ENCODE results near the gene CYP26C1.

Gene CYP26C1

DNA sequence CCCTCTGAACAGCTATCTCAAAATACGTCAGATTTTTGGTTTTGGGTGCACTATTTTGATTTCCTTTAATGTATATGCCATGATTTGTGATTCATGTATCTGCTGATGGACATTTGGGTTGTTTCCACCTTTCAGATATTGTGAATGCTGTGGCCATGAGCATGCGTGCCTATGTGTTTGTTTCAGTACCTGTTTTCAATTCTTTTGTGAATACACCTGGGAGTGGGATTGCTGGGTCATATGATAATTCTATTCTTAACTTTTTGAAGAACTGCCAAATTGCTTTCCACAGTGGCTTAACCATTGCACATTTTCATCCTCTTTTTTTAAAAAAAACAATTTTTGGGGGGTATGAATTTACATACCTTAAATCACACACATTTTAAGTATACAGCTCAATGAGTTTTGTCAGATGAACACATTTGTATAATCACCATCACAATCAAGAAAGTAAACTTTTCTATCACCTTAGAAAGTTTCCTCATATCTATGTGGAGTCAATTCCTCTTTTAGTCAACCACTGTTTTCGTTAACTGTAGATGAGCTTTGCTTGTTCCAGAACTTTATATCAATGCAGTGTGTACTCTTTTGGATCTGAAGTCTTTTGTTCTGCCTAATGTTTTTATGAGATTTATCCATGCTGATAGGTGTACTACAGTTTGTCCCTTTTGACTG, 50.0 kb downstream of the CYP26C1 start:
- no peak for DNase-seq (ENCODE audit: low read depth in 2 of 3, low spot score in 1 of 3)

- DNase-seq (ENCODE audit: low read depth in 2 of 3, low spot score in 1 of 3), result no peak
Measured at GRCh38 chr10:93113042-93113441, 52.4 kb downstream of the CYP26C1 start.

DNA sequence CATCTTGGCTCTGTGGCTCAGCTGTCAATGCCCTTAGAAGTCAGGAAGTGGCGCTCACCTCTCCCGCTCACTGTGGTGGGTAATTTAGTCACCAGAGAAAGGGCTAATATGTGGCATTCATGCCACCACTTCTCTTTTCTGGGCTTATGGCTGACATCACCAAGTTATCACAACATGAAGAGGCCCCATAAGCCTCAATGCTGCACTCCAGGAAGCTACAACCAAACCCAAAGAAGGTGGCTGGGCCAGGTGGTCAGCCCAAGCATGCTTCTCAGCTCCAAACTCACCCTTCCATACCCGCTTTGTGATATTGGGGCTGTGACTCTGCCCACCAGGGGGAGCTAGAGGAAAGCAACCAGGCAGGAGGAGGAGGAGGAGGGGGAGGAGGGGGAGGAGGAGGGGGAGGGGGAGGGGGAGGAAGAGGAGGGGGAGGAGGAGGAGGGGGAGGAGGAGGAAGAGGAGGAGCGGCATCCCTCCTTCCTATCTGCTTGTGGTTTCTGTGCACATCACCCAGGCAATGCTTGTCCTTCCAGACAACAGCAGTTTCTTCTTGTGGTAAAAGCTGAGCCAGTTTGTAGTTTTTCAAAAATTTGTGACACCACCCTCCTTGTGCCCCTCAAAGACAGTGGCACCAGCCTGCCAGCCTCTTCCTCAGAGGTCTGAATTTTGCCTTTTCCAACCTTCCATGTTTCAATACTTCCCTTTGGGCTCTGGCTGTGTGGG, 55.2 kb downstream of the CYP26C1 start:
- DNase-seq (ENCODE audit: low read depth in 2 of 3, low spot score in 1 of 3), result peak; percentile 47 to 65 (median 56)
